B cell (primary cell): ENCODE measurements around the gene ZFP1. TPM values are rescaled to one million over a fixed set of nuclear protein-coding genes. Genes with fewer than 3 reads are reported as not detected.

Experiments
- ATAC-seq: fragments of 200-7000 bp; cut with Tn5 transposase; one replicate; pipeline ENCODE4 v1.10.0; 2021; ENCODE audit warnings: low read depth, mild to moderate bottlenecking, moderate number of reproducible peaks, moderate library complexity
- CTCF ChIA-PET: fragments of 350-600 bp; sonication (Branson Sonifier 250); formaldehyde crosslinking; loops from one replicate; lab custom pipeline; 2021; ENCODE audit warnings: antibody characterized with exemption, inconsistent platforms; lab: Charles Lee
- POLR2A ChIA-PET: fragments of 350-600 bp; sonication (Branson Sonifier 250); formaldehyde crosslinking; loops from one replicate; lab custom pipeline; 2021; ENCODE audit warnings: antibody characterized with exemption; lab: Charles Lee
- DNase-seq: peaks from one replicate; pipeline ENCODE4 v3.0.0; 2013
- H2AFZ ChIP-seq: 2 replicates; pipeline ENCODE4 v1.6.1; 2012; ENCODE audit warnings: mild to moderate bottlenecking, low read depth, low read length; ENCODE audit not compliant: insufficient read depth, poor library complexity, severe bottlenecking
- H3K27ac ChIP-seq, 2 donors: 1 replicate in 1 of 2; 2 replicates in 1 of 2; pipeline ENCODE4 v1.5.1; 2012 to 2013; ENCODE audit warnings: low read length in 2 of 2, mild to moderate bottlenecking in 2 of 2, moderate library complexity in 1 of 2
- H3K27me3 ChIP-seq, 4 experiments: fragments of 200-600 bp in 1 of 4; sonication (generic) in 1 of 4; replicated peaks in 1 of 4; 1 replicate in 2 of 4; 2 replicates in 2 of 4; pipeline versions ENCODE4 v1.6.1 to v1.7.0; 2013 to 2016; ENCODE audit warnings: low read length in 3 of 4, mild to moderate bottlenecking in 2 of 4, mixed read lengths in 1 of 4, moderate library complexity in 1 of 4; ENCODE audit not compliant: insufficient read depth in 4 of 4, control insufficient read depth in 3 of 4; ENCODE audit errors: control extremely low read depth in 1 of 4
- H3K36me3 ChIP-seq, 2 experiments: replicated peaks in 1 of 2; 1 replicate in 1 of 2; 2 replicates in 1 of 2; pipeline versions ENCODE4 v1.6.1 to v1.7.1; 2013; ENCODE audit warnings: low read length in 1 of 2; ENCODE audit not compliant: insufficient read depth in 2 of 2, control insufficient read depth in 1 of 2; ENCODE audit errors: control extremely low read depth in 1 of 2, extremely low read depth in 1 of 2
- H3K4me1 ChIP-seq, 2 donors: fragments of 200-600 bp in 1 of 2; sonication (generic) in 1 of 2; 1 replicate in 1 of 2; 2 replicates in 1 of 2; pipeline versions ENCODE4 v1.5.1 to v1.6.1; 2013 to 2017; ENCODE audit warnings: low read length in 2 of 2; ENCODE audit not compliant: control insufficient read depth in 2 of 2, insufficient read depth in 2 of 2
- H3K4me2 ChIP-seq: replicated peaks from 2 replicates; pipeline ENCODE3; 2012; ENCODE audit warnings: mild to moderate bottlenecking, low read depth, low read length; ENCODE audit not compliant: poor library complexity, severe bottlenecking
- H3K4me3 ChIP-seq, 5 experiments: fragments of 200-600 bp in 1 of 5; sonication (generic) in 1 of 5; 1 replicate in 3 of 5; 2 replicates in 2 of 5; pipeline versions ENCODE4 v1.5.1 to v1.7.0; 2011 to 2016; ENCODE audit warnings: low read length in 4 of 5, mild to moderate bottlenecking in 4 of 5, low read depth in 2 of 5, control low read depth in 1 of 5, moderate library complexity in 1 of 5; ENCODE audit not compliant: insufficient read depth in 1 of 5; ENCODE audit errors: control extremely low read depth in 1 of 5, extremely low read depth in 1 of 5
- H3K79me2 ChIP-seq: fragments of 200-600 bp; sonication (generic); one replicate; pipeline ENCODE4 v1.6.0; 2016; ENCODE audit warnings: low read length; ENCODE audit not compliant: control insufficient read depth, insufficient read depth
- H3K9ac ChIP-seq: fragments of 200-600 bp; sonication (generic); 2 replicates; pipeline ENCODE4 v1.6.1; 2017; ENCODE audit warnings: mild to moderate bottlenecking, low read length, moderate library complexity
- H3K9me3 ChIP-seq, 3 donors: one replicate each; pipeline versions ENCODE4 v1.6.1 to v1.7.1; 2013; ENCODE audit warnings: low read length in 2 of 3; ENCODE audit not compliant: control insufficient read depth in 2 of 3, insufficient read depth in 1 of 3; ENCODE audit errors: control extremely low read depth in 1 of 3
- H4K20me1 ChIP-seq: 2 replicates; pipeline ENCODE4 v1.6.0; 2012; ENCODE audit warnings: mild to moderate bottlenecking, low read length; ENCODE audit not compliant: insufficient read depth, control insufficient read depth, poor library complexity, severe bottlenecking
- H3K27ac Mint-ChIP-seq: one replicate; pipeline ENCODE4 v1.8.0; 2021; ENCODE audit warnings: mixed read lengths
- H3K27me3 Mint-ChIP-seq: one replicate; pipeline ENCODE4 v1.8.0; 2021; ENCODE audit warnings: mixed read lengths
- H3K4me1 Mint-ChIP-seq: one replicate; pipeline ENCODE4 v1.8.0; 2021; ENCODE audit warnings: mixed read lengths
- H3K4me3 Mint-ChIP-seq: one replicate; pipeline ENCODE4 v1.8.0; 2021; ENCODE audit warnings: mixed read lengths
- H3K9me3 Mint-ChIP-seq: one replicate; pipeline ENCODE4 v1.8.0; 2022; ENCODE audit warnings: mixed read lengths; ENCODE audit not compliant: insufficient read depth
- CTCF ChIP-seq: fragments of 200-600 bp; IDR thresholded peaks from one replicate; pipeline ENCODE4 v1.8.0; 2022; ENCODE audit warnings: antibody characterized with exemption, mild to moderate bottlenecking
- EZH2 ChIP-seq: IDR thresholded peaks from 2 replicates; pipeline ENCODE4 v1.6.1; 2012; ENCODE audit warnings: borderline replicate concordance, low read depth, mild to moderate bottlenecking, moderate library complexity, low read length; ENCODE audit not compliant: insufficient read depth, poor library complexity, severe bottlenecking
- WGBS: methylation state at CpG from one replicate; pipeline ENCODE4 v1.1.5; 2013; ENCODE audit warnings: missing lambda C conversion rate; ENCODE audit not compliant: insufficient coverage; 5-methylcytosine and 5-hydroxymethylcytosine counted together
- intact Hi-C: fragments of 100-400 bp; cut with micrococcal nuclease; formaldehyde crosslinking; loops from one replicate; pipeline ENCODE4 v1.10.0; 2022
- polyA plus RNA-seq: library from polyadenylated mRNA; depleted of rRNA; stranded (reverse); fragments of >200 nt; gene quantifications from 2 replicates; pipeline ENCODE4 v1.2.3, GENCODE V29; 2012
- total RNA-seq, 2 donors: library from RNA; stranded (reverse); fragments of 120-200 nt in 1 of 2; gene quantifications; 1 replicate in 1 of 2; 2 replicates in 1 of 2; pipeline versions ENCODE4 v1.2.3 to v1.2.4, GENCODE V29; 2013 to 2022

Gene ZFP1
- total and polyA plus RNA-seq, 2 donors (not counting 1 experiment from before 2014, with no cell fraction given) = 3.4 to 13.4 TPM

DNA sequence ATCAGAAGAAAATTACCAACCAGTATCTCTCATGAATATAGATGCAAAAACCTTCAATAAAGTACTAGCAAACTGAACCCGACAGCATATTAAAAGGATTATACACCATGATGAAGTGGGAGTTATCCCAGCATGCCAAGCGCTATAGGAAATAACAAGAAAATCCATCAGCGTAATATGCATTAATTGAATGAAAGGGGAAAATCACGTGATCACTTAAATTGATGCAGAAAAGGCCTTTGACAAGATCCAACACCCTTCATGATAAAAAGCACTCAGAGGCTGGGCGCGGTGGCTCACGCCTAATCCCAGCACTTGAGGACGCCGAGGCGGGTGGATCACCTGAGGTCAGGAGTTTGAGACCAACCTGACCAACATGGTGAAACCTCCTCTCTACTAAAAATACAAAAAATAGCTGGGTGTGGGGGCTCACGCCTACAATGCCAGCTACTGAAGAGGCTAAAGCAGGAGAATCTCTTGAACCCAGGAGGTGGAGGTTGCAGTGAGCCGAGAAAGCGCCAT lies 53.8 kb downstream of the ZFP1 start:
- Histone ChIP-seq H4K20me1 (no peaks in the 10 kb centered on the region), H3K79me2 (no peaks in the 10 kb centered on the region), H3K9ac (no peak overlapping the region), H3K4me3 (no peak overlapping the region), H2AFZ (no peak overlapping the region), H3K36me3 (no peaks in the 10 kb centered on the region), H3K4me2 (no peak overlapping the region), H3K27ac (no peak overlapping the region), H3K27me3 (peaks cover 0 to 50% (median 14%) of the 10 kb centered on the region in 4 experiments), H3K9me3 (peaks cover 0 to 7% (median 0%) of the 10 kb centered on the region in 3 donors), H3K4me1 (peaks cover 11 to 12% of the 10 kb centered on the region in 2 donors)
- CTCF ChIA-PET = interaction anchor here (0.7 to 8.0 kb wide), 5 partner anchors 14 to 624 kb away, joined by 3 to 96 read pairs (median 5); no protein-coding TSS in a partner anchor
- Mint-ChIP-seq H3K9me3 (no peaks in the 10 kb centered on the region), H3K4me1 (peaks cover 10% of the 10 kb centered on the region), H3K4me3 (no peak overlapping the region), H3K27ac (no peak overlapping the region), H3K27me3 (peaks cover 36% of the 10 kb centered on the region)
- no peak for TF ChIP-seq CTCF
- no peak for TF ChIP-seq EZH2
- POLR2A ChIA-PET = no interaction called here
- no peak for ATAC-seq
- WGBS = 98% methylated on average over 6 of the region's 13 CpGs
- intact Hi-C loops = no loop called here
- no peak for DNase-seq

DNA sequence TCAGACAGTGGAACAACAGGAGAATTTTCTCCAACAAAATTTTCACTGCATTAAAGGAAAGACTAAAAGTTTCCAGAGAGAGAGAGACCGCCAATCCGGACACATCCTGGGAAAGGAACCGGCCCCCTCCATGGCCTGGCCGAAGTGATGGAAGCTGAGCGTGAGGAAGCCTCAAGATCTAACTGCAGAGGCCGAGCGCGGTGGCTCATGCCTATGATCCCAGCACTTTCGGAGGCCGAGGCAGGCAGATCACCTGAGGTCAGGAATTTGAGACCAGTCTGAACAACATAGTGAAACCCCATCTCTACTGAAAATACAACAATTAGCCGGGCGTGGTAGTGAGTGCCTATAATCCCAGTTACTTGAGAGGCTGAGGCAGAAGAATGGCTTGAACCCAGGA lies 54.8 kb downstream of the ZFP1 start:
- peaks cover 27% of the 10 kb centered on the region for H3K27me3 Mint-ChIP-seq
- peaks cover 10% of the 10 kb centered on the region for H3K4me1 Mint-ChIP-seq

More for the DNA sequence above, 54.8 kb downstream of the ZFP1 start:
- Histone ChIP-seq H2AFZ (no peak overlapping the region), H4K20me1 (no peaks in the 10 kb centered on the region), H3K36me3 (no peaks in the 10 kb centered on the region), H3K4me1 (peaks cover 10 to 11% of the 10 kb centered on the region in 2 donors), H3K27me3 (peaks cover 0 to 40% (median 10%) of the 10 kb centered on the region in 4 experiments), H3K27ac (no peak overlapping the region), H3K79me2 (no peaks in the 10 kb centered on the region), H3K9me3 (peaks cover 0 to 7% (median 0%) of the 10 kb centered on the region in 3 donors), H3K4me3 (no peak overlapping the region), H3K4me2 (no peak overlapping the region), H3K9ac (no peak overlapping the region)
- TF ChIP-seq CTCF (no peak), EZH2 (no peak)
- Mint-ChIP-seq H3K9me3 (no peaks in the 10 kb centered on the region), H3K27ac (no peak overlapping the region), H3K4me3 (no peak overlapping the region)
- DNase-seq = no peak
- no peak for ATAC-seq
- WGBS = 97% methylated on average over 10 of the region's 12 CpGs
- ChIA-PET POLR2A (no interaction called here), CTCF (interaction anchor here (1.5 to 8.0 kb wide), 2 partner anchors 19 to 201 kb away, joined by 4 to 96 read pairs; no protein-coding TSS in a partner anchor)
- intact Hi-C loops = no loop called here
